ENCODE data around the gene LAD1.

The LAD1 gene

GRCh38 chr1:201359873-201360210 is 39.3 kb downstream of the LAD1 start:
- TF ChIP-seq CTCF (IDR thresholded peaks at IDR 0.05; ENCODE audit: low read depth, low read length, missing control alignments) = no peak
- DNase-seq (ENCODE audit: low read depth) = no peak
- no peak overlapping the region for H3K4me3 ChIP-seq (ENCODE audit: low read depth, low read length)

DNA sequence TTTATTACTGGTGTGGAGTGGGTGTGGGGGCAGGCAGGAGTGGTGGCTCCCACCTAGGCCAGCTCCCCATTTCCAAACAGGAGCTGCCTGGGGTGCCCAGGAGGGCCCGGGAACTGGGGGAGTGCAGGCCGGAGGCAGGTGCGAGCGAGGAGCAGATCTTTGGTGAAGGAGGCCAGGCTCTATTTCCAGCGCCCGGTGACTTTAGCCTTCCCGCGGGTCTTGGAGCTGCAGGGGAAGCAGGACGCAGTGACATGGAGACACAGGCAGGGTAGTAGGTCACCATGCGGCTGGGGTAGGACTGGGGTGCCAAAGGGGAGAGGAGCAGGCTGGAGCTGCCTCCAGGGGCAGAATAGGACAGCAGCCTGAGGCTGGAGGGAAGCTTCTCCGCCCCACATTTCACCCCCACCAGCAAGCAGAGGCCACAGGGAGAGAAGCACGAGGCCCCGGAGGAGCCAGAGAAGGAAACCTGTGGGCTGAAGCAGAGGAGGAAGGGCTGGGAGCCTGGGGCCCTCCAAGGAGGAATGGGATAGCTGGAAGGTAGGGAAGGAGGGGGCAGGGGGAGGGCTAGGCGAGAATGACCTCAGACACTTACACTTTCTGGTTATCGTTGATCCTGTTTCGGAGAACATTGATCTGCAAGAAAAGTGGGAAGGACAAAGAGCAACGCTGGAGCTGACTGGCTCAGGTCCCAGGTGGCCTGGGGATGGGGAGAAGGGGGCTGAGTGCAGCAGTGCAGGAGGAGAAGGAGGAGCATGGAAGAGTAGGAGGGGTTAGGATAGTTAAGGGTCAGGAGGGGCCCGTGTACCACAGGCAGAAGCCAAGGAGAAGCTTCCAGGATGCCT is 39.9 kb downstream of the LAD1 start:
- no peak for TF ChIP-seq CTCF (IDR thresholded peaks at IDR 0.05; ENCODE audit: low read depth, low read length, missing control alignments)
- H3K4me3 ChIP-seq (ENCODE audit: low read depth, low read length) = no peak overlapping the region
- no peak for DNase-seq (ENCODE audit: low read depth)

DNA sequence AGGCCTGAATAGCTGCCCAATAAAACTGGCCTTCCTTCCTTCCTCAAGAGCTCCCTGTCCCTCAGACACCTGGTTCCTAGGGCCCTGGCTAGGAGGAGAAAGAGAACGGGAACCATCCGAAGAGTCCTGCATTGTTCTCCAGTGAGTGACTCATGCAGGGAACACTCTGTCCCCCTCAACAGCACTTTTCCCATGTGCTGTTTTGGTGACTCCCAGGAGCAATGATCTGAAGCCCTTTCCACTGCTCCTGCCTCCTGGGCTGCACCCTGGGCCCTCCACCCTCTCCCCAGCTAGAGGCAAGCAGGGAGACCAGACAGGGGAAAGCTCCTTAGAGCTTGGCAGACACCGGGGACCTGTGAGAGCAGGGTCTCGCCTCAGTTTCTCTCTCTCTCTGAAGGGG is 40.5 kb downstream of the LAD1 start:
- no peak for TF ChIP-seq CTCF (IDR thresholded peaks at IDR 0.05; ENCODE audit: low read depth, low read length, missing control alignments)
- DNase-seq (ENCODE audit: low read depth) = no peak
- H3K4me3 ChIP-seq (ENCODE audit: low read depth, low read length) = no peak overlapping the region

DNA sequence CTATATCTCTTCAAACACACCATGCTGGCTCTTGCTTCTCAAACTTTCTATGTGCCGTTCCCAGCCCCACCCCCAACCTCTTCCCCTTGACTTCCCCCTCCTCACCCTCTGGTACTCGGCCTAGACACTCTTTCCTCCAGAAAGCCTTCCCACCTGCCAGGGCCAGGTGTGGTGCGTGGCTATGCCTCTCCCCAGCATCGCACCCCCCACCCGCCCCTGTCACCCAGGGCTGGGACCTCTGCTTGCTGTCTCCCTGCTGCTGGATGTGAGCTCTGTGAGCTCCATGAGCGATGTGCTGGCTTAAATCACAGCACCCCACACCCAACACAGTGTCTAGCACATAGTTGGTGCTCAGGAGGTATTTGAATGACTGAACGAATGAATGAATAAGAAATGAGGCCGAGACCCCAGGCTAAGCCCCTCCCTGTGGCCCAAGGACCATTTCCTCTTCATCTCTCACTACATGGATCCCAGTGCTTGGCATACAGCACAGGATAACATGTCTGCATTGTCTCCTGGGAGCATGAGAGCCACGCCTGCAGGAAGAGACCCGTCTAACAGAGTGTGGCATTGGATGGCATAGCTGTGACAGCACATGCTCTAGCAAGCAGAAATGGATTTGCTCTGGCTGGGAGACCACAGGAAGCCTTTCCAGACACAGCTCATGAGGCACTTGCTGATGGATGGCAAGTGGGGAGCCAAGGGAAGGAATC is 41.3 kb downstream of the LAD1 start:
- no peak overlapping the region for H3K4me3 ChIP-seq (ENCODE audit: low read depth, low read length)
- TF ChIP-seq CTCF (IDR thresholded peaks at IDR 0.05; ENCODE audit: low read depth, low read length, missing control alignments) = no peak
- no peak for DNase-seq (ENCODE audit: low read depth)

DNA sequence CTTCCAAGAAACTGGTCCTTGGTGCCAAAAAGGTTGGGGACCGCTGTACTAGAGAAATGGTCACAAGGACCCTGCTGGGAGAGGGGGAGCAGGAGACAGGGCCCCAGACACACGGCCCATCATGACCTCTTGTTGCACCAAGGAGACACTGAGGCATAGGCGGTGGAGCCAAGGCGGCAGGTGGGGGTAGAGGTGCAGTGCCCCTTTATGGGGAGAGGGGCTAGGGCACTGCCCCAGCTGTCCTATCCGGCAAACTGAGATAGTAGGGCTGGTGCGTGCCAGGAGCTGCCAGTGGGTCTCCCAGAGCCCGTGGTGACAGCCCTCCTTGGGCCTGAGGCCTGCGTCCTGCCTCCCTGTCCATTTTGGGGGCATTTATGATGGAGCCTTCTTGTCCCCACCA is 41.9 kb downstream of the LAD1 start:
- no peak for TF ChIP-seq CTCF (IDR thresholded peaks at IDR 0.05; ENCODE audit: low read depth, low read length, missing control alignments)
- no peak for DNase-seq (ENCODE audit: low read depth)
- H3K4me3 ChIP-seq (ENCODE audit: low read depth, low read length) = no peak overlapping the region

- H3K4me3 ChIP-seq (ENCODE audit: low read depth, low read length) = no peak overlapping the region
- no peak for TF ChIP-seq CTCF (IDR thresholded peaks at IDR 0.05; ENCODE audit: low read depth, low read length, missing control alignments)
- DNase-seq (ENCODE audit: low read depth) = no peak
These were observed 42.4 kb downstream of the LAD1 start for GRCh38 chr1:201356701-201357100.

Data from GM12864 (cell line).